ENCODE data around the gene SPIRE1.

SPIRE1 gene

GRCh38 chr18:12515550-12515949 lies 142.4 kb downstream of the SPIRE1 start:
- no peak for TF ChIP-seq CTCF (IDR thresholded peaks at IDR 0.05; ENCODE audit: low read depth, low read length, missing control alignments)
- in situ Hi-C loops (cut with HindIII; ENCODE audit: low sequenced_read_pairs) = no loop called here
- DNase-seq (ENCODE audit: low read depth) = no peak
- no peak overlapping the region for H3K4me3 ChIP-seq (ENCODE audit: low read depth, low read length)

DNA sequence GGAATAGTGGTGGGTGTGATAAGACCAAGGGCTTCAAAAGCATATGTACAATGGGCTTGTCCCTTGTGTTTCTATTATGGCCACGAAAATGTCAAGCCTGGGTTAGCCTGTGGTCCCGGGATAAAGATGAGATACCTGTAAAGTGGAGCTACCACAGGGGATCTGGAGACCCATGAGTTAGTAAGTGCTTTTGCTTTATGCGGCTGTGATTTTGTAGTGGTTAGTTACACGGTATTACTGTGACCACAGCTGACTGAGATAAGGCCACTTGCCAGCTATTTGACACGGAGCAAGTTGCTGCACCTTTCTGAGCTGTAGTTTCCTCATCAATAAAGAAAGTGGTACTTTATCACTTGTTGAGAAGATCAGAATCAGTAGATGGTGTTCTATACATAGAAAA lies 150.9 kb downstream of the SPIRE1 start:
- DNase-seq (ENCODE audit: low read depth) = no peak
- no peak for TF ChIP-seq CTCF (IDR thresholded peaks at IDR 0.05; ENCODE audit: low read depth, low read length, missing control alignments)
- in situ Hi-C loops (cut with HindIII; ENCODE audit: low sequenced_read_pairs) = no loop called here
- H3K4me3 ChIP-seq (ENCODE audit: low read depth, low read length) = no peak overlapping the region

DNA sequence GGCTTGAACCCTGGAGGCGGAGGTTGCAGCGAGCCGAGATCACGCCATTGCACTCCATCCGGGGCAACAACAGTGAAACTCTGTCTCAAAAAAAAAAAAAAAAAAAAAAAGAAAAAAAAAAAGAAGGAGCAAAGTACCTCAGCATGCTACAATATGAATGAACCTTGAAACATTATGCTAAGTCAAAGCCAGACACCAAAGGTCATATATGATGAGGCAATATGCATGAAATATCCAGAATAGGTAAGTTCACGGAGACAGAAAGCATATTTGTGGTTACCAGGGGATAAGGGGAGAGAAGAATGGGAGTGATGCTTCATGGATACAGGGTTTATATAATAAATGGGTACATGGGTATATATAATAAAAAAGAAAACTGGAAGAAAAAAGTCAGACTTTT lies 156.9 kb downstream of the SPIRE1 start:
- in situ Hi-C loops (cut with HindIII; ENCODE audit: low sequenced_read_pairs) = no loop called here
- H3K4me3 ChIP-seq (ENCODE audit: low read depth, low read length) = no peak overlapping the region
- TF ChIP-seq CTCF (IDR thresholded peaks at IDR 0.05; ENCODE audit: low read depth, low read length, missing control alignments) = no peak
- no peak for DNase-seq (ENCODE audit: low read depth)

DNA sequence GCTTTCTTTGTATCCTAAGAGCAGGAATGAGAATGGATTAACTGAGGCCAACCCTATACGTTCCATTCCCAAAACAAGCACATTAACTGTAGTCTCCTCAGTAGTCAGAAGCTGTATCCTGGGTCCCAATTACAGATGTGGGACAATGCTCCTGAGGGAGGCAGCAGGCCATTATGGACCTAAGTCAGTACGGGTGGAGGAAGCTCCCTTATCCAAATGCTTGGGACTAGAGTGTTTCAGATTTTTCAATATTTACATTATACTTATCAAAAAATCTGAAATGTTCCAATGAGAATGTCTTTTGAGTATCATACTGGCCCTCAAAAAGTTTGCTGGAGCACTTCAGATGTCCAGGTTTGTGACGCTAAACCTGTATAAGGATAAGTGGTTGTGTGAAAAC lies 160.1 kb downstream of the SPIRE1 start:
- in situ Hi-C loops (cut with HindIII; ENCODE audit: low sequenced_read_pairs) = no loop called here
- no peak for DNase-seq (ENCODE audit: low read depth)

DNA sequence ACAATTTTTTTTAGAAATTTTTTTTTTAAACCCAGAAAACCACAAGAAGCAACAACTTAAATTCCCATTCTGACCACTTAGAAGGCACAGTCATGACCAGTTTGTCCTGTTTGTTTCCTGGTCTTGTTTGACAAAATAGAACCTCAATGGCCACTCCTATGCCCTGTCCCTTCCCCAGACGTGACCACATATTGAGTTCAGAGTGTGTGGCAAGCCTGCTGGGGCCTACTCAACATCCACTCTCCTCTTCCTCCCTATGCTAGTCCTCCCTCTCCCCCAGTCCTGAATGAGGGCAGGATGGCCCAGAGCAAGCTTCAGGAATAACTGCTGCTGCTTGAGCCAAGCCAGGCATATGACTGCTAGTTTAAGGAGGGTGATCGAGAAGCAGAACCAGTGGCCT lies 160.6 kb downstream of the SPIRE1 start:
- in situ Hi-C loops (cut with HindIII; ENCODE audit: low sequenced_read_pairs) = no loop called here

More for the DNA sequence above, 160.1 kb downstream of the SPIRE1 start:
- TF ChIP-seq CTCF (IDR thresholded peaks at IDR 0.05; ENCODE audit: low read depth, low read length, missing control alignments) = no peak
- no peak overlapping the region for H3K4me3 ChIP-seq (ENCODE audit: low read depth, low read length)

GRCh38 chr18:12492907-12493306 lies 165.0 kb downstream of the SPIRE1 start:
- no peak for DNase-seq (ENCODE audit: low read depth)
- TF ChIP-seq CTCF (IDR thresholded peaks at IDR 0.05; ENCODE audit: low read depth, low read length, missing control alignments) = no peak
- in situ Hi-C loops (cut with HindIII; ENCODE audit: low sequenced_read_pairs) = no loop called here
- H3K4me3 ChIP-seq (ENCODE audit: low read depth, low read length) = no peak overlapping the region

More for the DNA sequence above, 160.6 kb downstream of the SPIRE1 start:
- no peak for DNase-seq (ENCODE audit: low read depth)
- no peak for TF ChIP-seq CTCF (IDR thresholded peaks at IDR 0.05; ENCODE audit: low read depth, low read length, missing control alignments)
- H3K4me3 ChIP-seq (ENCODE audit: low read depth, low read length) = no peak overlapping the region
